ENCODE data around the gene ABCA5.

DNA sequence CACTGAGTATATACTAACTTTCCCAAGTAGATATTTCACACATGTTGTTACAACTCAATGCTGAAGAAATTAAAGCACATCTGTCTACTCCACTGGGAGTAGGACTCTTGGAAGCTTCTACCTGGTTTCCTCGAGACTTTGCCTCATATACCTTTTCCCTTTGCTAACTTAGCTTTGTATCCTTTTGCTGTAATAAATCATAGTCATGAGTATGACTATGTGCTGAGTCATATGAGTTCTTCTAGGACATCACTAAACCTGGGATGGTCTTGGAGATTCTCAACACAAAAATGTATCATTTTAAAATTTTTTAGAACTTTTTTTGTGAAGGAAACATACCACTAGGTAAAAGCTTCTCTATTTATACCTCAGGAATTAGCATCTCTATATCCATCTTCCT is 39.8 kb downstream of the ABCA5 start:
- TF ChIP-seq, protein P1, sequence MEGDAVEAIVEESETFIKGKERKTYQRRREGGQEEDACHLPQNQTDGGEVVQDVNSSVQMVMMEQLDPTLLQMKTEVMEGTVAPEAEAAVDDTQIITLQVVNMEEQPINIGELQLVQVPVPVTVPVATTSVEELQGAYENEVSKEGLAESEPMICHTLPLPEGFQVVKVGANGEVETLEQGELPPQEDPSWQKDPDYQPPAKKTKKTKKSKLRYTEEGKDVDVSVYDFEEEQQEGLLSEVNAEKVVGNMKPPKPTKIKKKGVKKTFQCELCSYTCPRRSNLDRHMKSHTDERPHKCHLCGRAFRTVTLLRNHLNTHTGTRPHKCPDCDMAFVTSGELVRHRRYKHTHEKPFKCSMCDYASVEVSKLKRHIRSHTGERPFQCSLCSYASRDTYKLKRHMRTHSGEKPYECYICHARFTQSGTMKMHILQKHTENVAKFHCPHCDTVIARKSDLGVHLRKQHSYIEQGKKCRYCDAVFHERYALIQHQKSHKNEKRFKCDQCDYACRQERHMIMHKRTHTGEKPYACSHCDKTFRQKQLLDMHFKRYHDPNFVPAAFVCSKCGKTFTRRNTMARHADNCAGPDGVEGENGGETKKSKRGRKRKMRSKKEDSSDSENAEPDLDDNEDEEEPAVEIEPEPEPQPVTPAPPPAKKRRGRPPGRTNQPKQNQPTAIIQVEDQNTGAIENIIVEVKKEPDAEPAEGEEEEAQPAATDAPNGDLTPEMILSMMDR (IDR thresholded peaks at IDR 0.05) = no peak
- no peak for TF ChIP-seq POLR2A (IDR thresholded peaks at IDR 0.05)

All from suprapubic skin (tissue), 3 donors.